Measurements from ENCODE around the gene TCERG1L.

DNA sequence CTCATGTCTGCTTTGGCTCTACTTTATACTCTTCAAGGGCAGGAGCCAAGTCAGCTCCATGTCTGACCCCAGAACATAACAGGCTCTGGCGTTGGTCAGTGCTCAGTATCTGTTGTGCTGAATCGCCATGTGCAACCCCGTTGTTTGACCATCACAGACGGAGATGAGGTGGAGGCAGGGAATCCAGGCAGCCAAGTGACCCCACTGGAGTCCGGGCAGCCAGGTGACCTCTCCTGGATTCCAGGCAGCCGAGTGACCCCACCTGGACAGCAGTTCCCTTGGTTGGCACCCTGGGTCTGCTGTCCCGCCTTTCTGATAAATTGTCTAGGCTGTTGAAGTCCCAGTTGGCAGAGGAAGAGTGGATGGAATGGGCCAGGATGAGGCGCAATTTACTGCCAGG is 232.2 kb downstream of the TCERG1L start:
- TF ChIP-seq, protein P1, sequence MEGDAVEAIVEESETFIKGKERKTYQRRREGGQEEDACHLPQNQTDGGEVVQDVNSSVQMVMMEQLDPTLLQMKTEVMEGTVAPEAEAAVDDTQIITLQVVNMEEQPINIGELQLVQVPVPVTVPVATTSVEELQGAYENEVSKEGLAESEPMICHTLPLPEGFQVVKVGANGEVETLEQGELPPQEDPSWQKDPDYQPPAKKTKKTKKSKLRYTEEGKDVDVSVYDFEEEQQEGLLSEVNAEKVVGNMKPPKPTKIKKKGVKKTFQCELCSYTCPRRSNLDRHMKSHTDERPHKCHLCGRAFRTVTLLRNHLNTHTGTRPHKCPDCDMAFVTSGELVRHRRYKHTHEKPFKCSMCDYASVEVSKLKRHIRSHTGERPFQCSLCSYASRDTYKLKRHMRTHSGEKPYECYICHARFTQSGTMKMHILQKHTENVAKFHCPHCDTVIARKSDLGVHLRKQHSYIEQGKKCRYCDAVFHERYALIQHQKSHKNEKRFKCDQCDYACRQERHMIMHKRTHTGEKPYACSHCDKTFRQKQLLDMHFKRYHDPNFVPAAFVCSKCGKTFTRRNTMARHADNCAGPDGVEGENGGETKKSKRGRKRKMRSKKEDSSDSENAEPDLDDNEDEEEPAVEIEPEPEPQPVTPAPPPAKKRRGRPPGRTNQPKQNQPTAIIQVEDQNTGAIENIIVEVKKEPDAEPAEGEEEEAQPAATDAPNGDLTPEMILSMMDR (IDR thresholded peaks at IDR 0.05): no peak
- no peak for TF ChIP-seq POLR2A (IDR thresholded peaks at IDR 0.05)
